ENCODE data around the gene ENG.

- TF ChIP-seq, protein P1, sequence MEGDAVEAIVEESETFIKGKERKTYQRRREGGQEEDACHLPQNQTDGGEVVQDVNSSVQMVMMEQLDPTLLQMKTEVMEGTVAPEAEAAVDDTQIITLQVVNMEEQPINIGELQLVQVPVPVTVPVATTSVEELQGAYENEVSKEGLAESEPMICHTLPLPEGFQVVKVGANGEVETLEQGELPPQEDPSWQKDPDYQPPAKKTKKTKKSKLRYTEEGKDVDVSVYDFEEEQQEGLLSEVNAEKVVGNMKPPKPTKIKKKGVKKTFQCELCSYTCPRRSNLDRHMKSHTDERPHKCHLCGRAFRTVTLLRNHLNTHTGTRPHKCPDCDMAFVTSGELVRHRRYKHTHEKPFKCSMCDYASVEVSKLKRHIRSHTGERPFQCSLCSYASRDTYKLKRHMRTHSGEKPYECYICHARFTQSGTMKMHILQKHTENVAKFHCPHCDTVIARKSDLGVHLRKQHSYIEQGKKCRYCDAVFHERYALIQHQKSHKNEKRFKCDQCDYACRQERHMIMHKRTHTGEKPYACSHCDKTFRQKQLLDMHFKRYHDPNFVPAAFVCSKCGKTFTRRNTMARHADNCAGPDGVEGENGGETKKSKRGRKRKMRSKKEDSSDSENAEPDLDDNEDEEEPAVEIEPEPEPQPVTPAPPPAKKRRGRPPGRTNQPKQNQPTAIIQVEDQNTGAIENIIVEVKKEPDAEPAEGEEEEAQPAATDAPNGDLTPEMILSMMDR (IDR thresholded peaks at IDR 0.05), result no peak
- no peak for TF ChIP-seq POLR2A (IDR thresholded peaks at IDR 0.05)
Measured at GRCh38 chr9:127808347-127809001, 46.0 kb downstream of the ENG start.
